CD8-positive, alpha-beta memory T cell (primary cell): ENCODE results near the gene KCNK16. TPM values are rescaled to one million over a fixed set of nuclear protein-coding genes. Genes with fewer than 3 reads are reported as not detected.
"Not testable (repeated sequence)": the region's sequence is repeated elsewhere in the genome, so short reads cannot be mapped to it uniquely, and the experiment has no call there.

Experiments used
- CTCF ChIA-PET: fragments of 350-600 bp; sonication (Branson Sonifier 250); formaldehyde crosslinking; loops from one replicate; lab custom pipeline; 2021; ENCODE audit warnings: antibody characterized with exemption; lab: Charles Lee
- POLR2A ChIA-PET: fragments of 350-600 bp; sonication (Branson Sonifier 250); formaldehyde crosslinking; loops from one replicate; lab custom pipeline; 2021; ENCODE audit warnings: antibody characterized with exemption; lab: Charles Lee
- DNase-seq, 5 donors: peaks; one replicate each; pipeline versions ENCODE4 v3.0.0 to v3.0.0-alpha.2; 2020 to 2022; ENCODE audit warnings: mixed read lengths in 1 of 5
- H3K27ac ChIP-seq: one replicate; pipeline ENCODE4 v1.7.0; 2013; ENCODE audit warnings: low read depth, mild to moderate bottlenecking, low read length, moderate library complexity
- H3K27me3 ChIP-seq: 2 replicates; pipeline ENCODE4 v1.7.0; 2013; ENCODE audit warnings: low read length, mild to moderate bottlenecking; ENCODE audit not compliant: insufficient read depth, poor library complexity, severe bottlenecking
- H3K36me3 ChIP-seq: 2 replicates; pipeline ENCODE4 v1.7.0; 2013; ENCODE audit warnings: mild to moderate bottlenecking, low read length, moderate library complexity; ENCODE audit not compliant: insufficient read depth
- H3K4me1 ChIP-seq: 2 replicates; pipeline ENCODE4 v1.7.0; 2013; ENCODE audit warnings: mild to moderate bottlenecking, low read length, moderate library complexity; ENCODE audit not compliant: insufficient read depth
- H3K4me3 ChIP-seq: 2 replicates; pipeline ENCODE4 v1.7.0; 2013; ENCODE audit warnings: mild to moderate bottlenecking, low read length
- H3K9me3 ChIP-seq: 2 replicates; pipeline ENCODE4 v1.7.0; 2013; ENCODE audit warnings: mild to moderate bottlenecking, low read length
- H3K27ac Mint-ChIP-seq, 8 donors: one replicate each; pipeline ENCODE4 v1.8.0; 2020 to 2021; ENCODE audit warnings: mixed read lengths in 8 of 8, mild to moderate bottlenecking in 6 of 8, inconsistent platforms in 3 of 8, moderate library complexity in 3 of 8
- H3K27me3 Mint-ChIP-seq, 2 donors: one replicate each; pipeline ENCODE4 v1.8.0; 2020 to 2021; ENCODE audit warnings: mixed read lengths in 2 of 2, mild to moderate bottlenecking in 1 of 2, moderate library complexity in 1 of 2
- H3K36me3 Mint-ChIP-seq, 3 donors: one replicate each; pipeline ENCODE4 v1.8.0; 2020 to 2021; ENCODE audit warnings: mixed read lengths in 3 of 3, inconsistent platforms in 1 of 3, mild to moderate bottlenecking in 1 of 3
- H3K4me1 Mint-ChIP-seq, 3 donors: one replicate each; pipeline ENCODE4 v1.8.0; 2020 to 2021; ENCODE audit warnings: mixed read lengths in 3 of 3, inconsistent platforms in 1 of 3, mild to moderate bottlenecking in 1 of 3
- H3K4me3 Mint-ChIP-seq, 7 donors: one replicate each; pipeline ENCODE4 v1.8.0; 2020 to 2021; ENCODE audit warnings: mixed read lengths in 7 of 7, mild to moderate bottlenecking in 6 of 7, moderate library complexity in 4 of 7, inconsistent platforms in 2 of 7
- H3K9me3 Mint-ChIP-seq, 5 donors: one replicate each; pipeline ENCODE4 v1.8.0; 2020 to 2022; ENCODE audit warnings: mixed read lengths in 5 of 5, mild to moderate bottlenecking in 3 of 5, moderate library complexity in 2 of 5, inconsistent platforms in 1 of 5
- polyA plus RNA-seq: library from polyadenylated mRNA; unstranded; fragments of 300-500 nt; fragmentation: Illumina TruSeq; gene quantifications from one replicate; pipeline ENCODE4 v1.2.3, GENCODE V29; 2021
- total RNA-seq, 2 experiments: library from RNA; stranded (reverse); gene quantifications; one replicate each; pipeline ENCODE4 v1.2.3, GENCODE V29; 2021

Gene KCNK16
- total and polyA plus RNA-seq, 3 experiments from 2014 or later: not detected

GRCh38 chr6:39292637-39293036 lies 29.9 kb downstream of the KCNK16 start:
- no peak for DNase-seq
- Mint-ChIP-seq H3K27ac (no peak overlapping the region), H3K27me3 (peaks cover 2 to 3% of the 10 kb centered on the region in 2 donors), H3K36me3 (no peaks in the 10 kb centered on the region), H3K9me3 (no peaks in the 10 kb centered on the region), H3K4me3 (no peak overlapping the region), H3K4me1 (no peaks in the 10 kb centered on the region)
- ChIA-PET CTCF (interaction anchor here (1.9 kb wide), 1 partner anchor 11 kb away, joined by 9 read pairs; no protein-coding TSS in a partner anchor), POLR2A (no interaction called here)
- H3K27me3 ChIP-seq: no peaks in the 10 kb centered on the region
- no peak overlapping the region for H3K27ac ChIP-seq
- no peaks in the 10 kb centered on the region for H3K4me1 ChIP-seq
- H3K36me3 ChIP-seq: no peaks in the 10 kb centered on the region
- no peaks in the 10 kb centered on the region for H3K9me3 ChIP-seq
- H3K4me3 ChIP-seq: no peak overlapping the region

DNA sequence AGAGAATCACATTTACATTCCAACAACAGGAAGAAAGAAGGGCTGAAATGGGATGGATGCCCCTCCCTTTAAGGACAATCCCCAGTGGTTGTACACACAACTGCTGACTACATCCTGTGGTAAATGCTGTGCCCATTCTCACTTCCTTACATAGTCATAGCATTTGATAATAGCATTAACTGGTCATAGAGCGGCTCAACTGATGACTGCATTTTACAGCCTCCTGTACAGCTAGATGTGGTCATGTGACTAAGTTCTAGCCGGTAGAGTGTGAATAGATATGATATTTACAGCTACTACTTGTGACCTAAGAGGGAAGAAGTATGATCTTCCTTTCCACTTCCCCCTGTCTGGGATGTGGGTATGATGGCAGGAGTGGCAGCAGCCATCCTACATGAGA lies 33.0 kb downstream of the KCNK16 start:
- Histone ChIP-seq H3K4me3 (no peak overlapping the region), H3K9me3 (no peaks in the 10 kb centered on the region), H3K4me1 (no peaks in the 10 kb centered on the region), H3K27me3 (no peaks in the 10 kb centered on the region), H3K27ac (no peak overlapping the region), H3K36me3 (no peaks in the 10 kb centered on the region)
- DNase-seq: no peak
- CTCF ChIA-PET: no interaction called here
- Mint-ChIP-seq H3K27ac (no peak overlapping the region), H3K27me3 (peaks cover 3 to 6% of the 10 kb centered on the region in 2 donors), H3K9me3 (no peaks in the 10 kb centered on the region), H3K36me3 (no peaks in the 10 kb centered on the region), H3K4me1 (no peaks in the 10 kb centered on the region), H3K4me3 (no peak overlapping the region)
- POLR2A ChIA-PET: no interaction called here

- DNase-seq: no peak
- H3K27me3 Mint-ChIP-seq: peaks cover 3 to 6% of the 10 kb centered on the region in 2 donors
- no peak overlapping the region for H3K4me3 ChIP-seq
- ChIA-PET POLR2A (no interaction called here), CTCF (no interaction called here)
- no peaks in the 10 kb centered on the region for H3K4me1 ChIP-seq
- H3K27me3 ChIP-seq: no peaks in the 10 kb centered on the region
- H3K36me3 Mint-ChIP-seq: no peaks in the 10 kb centered on the region
- no peak overlapping the region for H3K4me3 Mint-ChIP-seq
- H3K4me1 Mint-ChIP-seq: no peaks in the 10 kb centered on the region
- H3K27ac Mint-ChIP-seq: no peak overlapping the region
- no peaks in the 10 kb centered on the region for H3K36me3 ChIP-seq
- H3K9me3 Mint-ChIP-seq: no peaks in the 10 kb centered on the region
- no peaks in the 10 kb centered on the region for H3K9me3 ChIP-seq
- no peak overlapping the region for H3K27ac ChIP-seq
These were observed 34.9 kb downstream of the KCNK16 start for GRCh38 chr6:39287601-39288000.

- H3K9me3 Mint-ChIP-seq, H3K36me3 Mint-ChIP-seq, H3K27me3 ChIP-seq, H3K27me3 Mint-ChIP-seq, DNase-seq, H3K27ac ChIP-seq, H3K36me3 ChIP-seq, H3K27ac Mint-ChIP-seq, H3K4me1 Mint-ChIP-seq, H3K4me3 Mint-ChIP-seq, H3K4me3 ChIP-seq, H3K9me3 ChIP-seq, H3K4me1 ChIP-seq, POLR2A ChIA-PET: not testable (repeated sequence)
- CTCF ChIA-PET: interaction anchor here (1.0 kb wide), 1 partner anchor 16 kb away, joined by 3 read pairs; no protein-coding TSS in a partner anchor
These were observed 35.9 kb downstream of the KCNK16 start for GRCh38 chr6:39286596-39286995.

DNA sequence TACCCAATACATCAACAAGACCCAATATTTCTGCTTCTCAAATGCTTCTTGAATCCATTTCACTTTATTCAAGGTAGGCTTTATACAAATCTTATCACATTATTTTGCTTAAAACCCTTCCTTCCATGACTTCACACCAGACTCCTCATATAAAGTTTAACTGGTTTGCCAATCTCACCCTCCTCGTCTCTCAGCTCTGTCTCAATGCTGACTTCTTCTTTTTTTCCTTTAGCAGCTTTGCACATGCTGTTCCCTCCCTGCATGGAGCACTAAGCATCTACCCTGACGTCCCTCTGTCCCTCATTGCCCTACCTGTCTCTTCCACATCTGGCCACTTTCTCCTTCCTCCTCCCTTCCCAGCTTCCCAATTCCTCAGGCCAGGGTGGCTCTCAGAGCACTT lies 39.7 kb downstream of the KCNK16 start:
- Mint-ChIP-seq H3K9me3 (no peaks in the 10 kb centered on the region), H3K27me3 (peaks cover 3 to 8% of the 10 kb centered on the region in 2 donors), H3K4me3 (no peak overlapping the region), H3K27ac (no peak overlapping the region), H3K36me3 (no peaks in the 10 kb centered on the region), H3K4me1 (no peaks in the 10 kb centered on the region)
- no peaks in the 10 kb centered on the region for H3K4me1 ChIP-seq
- POLR2A ChIA-PET: no interaction called here
- no peak for DNase-seq
- H3K4me3 ChIP-seq: no peak overlapping the region
- H3K27me3 ChIP-seq: no peaks in the 10 kb centered on the region
- H3K9me3 ChIP-seq: no peaks in the 10 kb centered on the region
- CTCF ChIA-PET: interaction anchor here (1.0 to 2.5 kb wide), 2 partner anchors 16 to 20 kb away, joined by 4 to 9 read pairs; no protein-coding TSS in a partner anchor
- no peaks in the 10 kb centered on the region for H3K36me3 ChIP-seq
- H3K27ac ChIP-seq: no peak overlapping the region

- no peaks in the 10 kb centered on the region for H3K36me3 Mint-ChIP-seq
- Histone ChIP-seq H3K36me3 (no peaks in the 10 kb centered on the region), H3K4me1 (no peaks in the 10 kb centered on the region), H3K9me3 (no peaks in the 10 kb centered on the region), H3K27ac (no peak overlapping the region), H3K4me3 (no peak overlapping the region), H3K27me3 (no peaks in the 10 kb centered on the region)
- H3K27me3 Mint-ChIP-seq: peaks cover 3% of the 10 kb centered on the region in 2 donors
- H3K9me3 Mint-ChIP-seq: no peaks in the 10 kb centered on the region
- H3K4me3 Mint-ChIP-seq: no peak overlapping the region
- no peak overlapping the region for H3K27ac Mint-ChIP-seq
- CTCF ChIA-PET: no interaction called here
- POLR2A ChIA-PET: no interaction called here
- DNase-seq: no peak
- no peaks in the 10 kb centered on the region for H3K4me1 Mint-ChIP-seq
These were observed 41.1 kb downstream of the KCNK16 start for GRCh38 chr6:39281312-39281980.

DNA sequence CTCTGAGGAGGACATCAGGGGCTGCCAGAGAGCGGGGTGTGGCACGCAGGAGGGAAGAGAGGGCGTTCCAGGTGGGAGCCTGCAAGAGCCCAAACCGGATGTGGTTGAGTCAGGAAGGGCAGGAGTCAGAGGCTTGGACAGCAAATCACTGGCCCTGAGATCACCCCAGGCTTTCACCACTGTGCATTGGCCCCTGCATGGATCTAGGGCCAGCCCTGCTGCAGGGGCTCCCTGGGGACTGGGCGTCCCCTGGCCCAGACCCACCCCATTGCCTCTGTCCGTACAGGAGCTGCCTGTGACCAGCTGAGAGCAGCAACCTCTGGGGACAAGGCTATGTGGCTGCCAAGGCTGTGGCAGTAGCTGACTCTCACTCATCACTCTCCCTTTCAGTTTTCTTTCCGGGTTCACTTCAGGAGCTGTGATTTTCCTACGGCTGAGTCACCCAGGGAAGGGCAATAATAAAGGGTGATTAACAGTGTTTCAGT lies 42.2 kb downstream of the KCNK16 start:
- H3K36me3 Mint-ChIP-seq: no peaks in the 10 kb centered on the region
- no peak for DNase-seq
- Histone ChIP-seq H3K27ac (no peak overlapping the region), H3K4me3 (no peak overlapping the region), H3K9me3 (no peaks in the 10 kb centered on the region), H3K36me3 (no peaks in the 10 kb centered on the region), H3K27me3 (no peaks in the 10 kb centered on the region), H3K4me1 (no peaks in the 10 kb centered on the region)
- H3K9me3 Mint-ChIP-seq: no peaks in the 10 kb centered on the region
- no peak overlapping the region for H3K27ac Mint-ChIP-seq
- no peaks in the 10 kb centered on the region for H3K4me1 Mint-ChIP-seq
- ChIA-PET POLR2A (no interaction called here), CTCF (interaction anchor here (1.3 kb wide), 1 partner anchor 22 kb away, joined by 6 read pairs; no protein-coding TSS in a partner anchor)
- no peak overlapping the region for H3K4me3 Mint-ChIP-seq
- H3K27me3 Mint-ChIP-seq: peaks cover 3% of the 10 kb centered on the region in 2 donors

- no peak for DNase-seq
- no peak overlapping the region for H3K4me3 Mint-ChIP-seq
- CTCF ChIA-PET: interaction anchor here (1.3 kb wide), 1 partner anchor 23 kb away, joined by 6 read pairs; no protein-coding TSS in a partner anchor
- Histone ChIP-seq H3K36me3 (no peaks in the 10 kb centered on the region), H3K27me3 (no peaks in the 10 kb centered on the region), H3K4me1 (no peaks in the 10 kb centered on the region), H3K27ac (no peak overlapping the region), H3K9me3 (no peaks in the 10 kb centered on the region), H3K4me3 (no peak overlapping the region)
- no peaks in the 10 kb centered on the region for H3K9me3 Mint-ChIP-seq
- H3K27ac Mint-ChIP-seq: no peak overlapping the region
- no peaks in the 10 kb centered on the region for H3K4me1 Mint-ChIP-seq
- POLR2A ChIA-PET: no interaction called here
- H3K36me3 Mint-ChIP-seq: no peaks in the 10 kb centered on the region
- peaks cover 3% of the 10 kb centered on the region in 2 donors for H3K27me3 Mint-ChIP-seq
These were observed 43.0 kb downstream of the KCNK16 start for GRCh38 chr6:39279539-39279938.
